Lower leg skin (tissue), 4 donors: ENCODE data around the gene ATP2B2. TPM values are rescaled to one million over a fixed set of nuclear protein-coding genes. Genes with fewer than 3 reads are reported as not detected.

Experiments used
- DNase-seq, 2 donors: peaks; one replicate each; pipeline ENCODE4 v3.0.0-alpha.2; 2019; ENCODE audit warnings: low spot score in 2 of 2
- H3K4me3 ChIP-seq: fragments of 200-600 bp; sonication (generic); 2 replicates; pipeline ENCODE4 v1.5.1; 2017; ENCODE audit warnings: mild to moderate bottlenecking, low read depth; ENCODE audit not compliant: poor library complexity, severe bottlenecking
- POLR2A ChIP-seq, 2 donors: fragments of 450-650 bp; IDR thresholded peaks; one replicate each; pipeline ENCODE4 v1.6.1; 2016 to 2017; ENCODE audit warnings: antibody characterized with exemption in 2 of 2, mild to moderate bottlenecking in 1 of 2, moderate library complexity in 1 of 2
- WGBS, 2 donors: methylation state at CpG; one replicate each; pipeline ENCODE4 v1.1.5; 2018; 5-methylcytosine and 5-hydroxymethylcytosine counted together
- intact Hi-C: fragments of 100-400 bp; cut with DNase I; formaldehyde crosslinking; loops from one replicate; pipeline ENCODE4 v1.15.0; 2023; ENCODE audit warnings: low total_unique reads
- total RNA-seq, 4 donors: library from RNA; depleted of rRNA; stranded (reverse); fragments of >200 nt; gene quantifications; one replicate each; pipeline ENCODE4 v1.1.0, GENCODE V29; 2016
- TF ChIP-seq, protein P1 (sequence below), 3 donors: fragments of 450-650 bp; IDR thresholded peaks; one replicate each; pipeline ENCODE4 v1.5.1; 2016; ENCODE audit warnings: antibody characterized with exemption in 3 of 3, mild to moderate bottlenecking in 3 of 3, moderate library complexity in 2 of 3

ATP2B2 gene
- total RNA-seq, 4 donors from 2014 or later, result 0.12 to 0.45 (median 0.19) TPM; not detected in 1

- 86 to 87% methylated on average over 10 to 14 of the region's 14 CpGs for WGBS, 2 donors
- intact Hi-C loops, result no loop called here
- no peak overlapping the region for H3K4me3 ChIP-seq
- no peak for DNase-seq
- TF ChIP-seq, protein P1, sequence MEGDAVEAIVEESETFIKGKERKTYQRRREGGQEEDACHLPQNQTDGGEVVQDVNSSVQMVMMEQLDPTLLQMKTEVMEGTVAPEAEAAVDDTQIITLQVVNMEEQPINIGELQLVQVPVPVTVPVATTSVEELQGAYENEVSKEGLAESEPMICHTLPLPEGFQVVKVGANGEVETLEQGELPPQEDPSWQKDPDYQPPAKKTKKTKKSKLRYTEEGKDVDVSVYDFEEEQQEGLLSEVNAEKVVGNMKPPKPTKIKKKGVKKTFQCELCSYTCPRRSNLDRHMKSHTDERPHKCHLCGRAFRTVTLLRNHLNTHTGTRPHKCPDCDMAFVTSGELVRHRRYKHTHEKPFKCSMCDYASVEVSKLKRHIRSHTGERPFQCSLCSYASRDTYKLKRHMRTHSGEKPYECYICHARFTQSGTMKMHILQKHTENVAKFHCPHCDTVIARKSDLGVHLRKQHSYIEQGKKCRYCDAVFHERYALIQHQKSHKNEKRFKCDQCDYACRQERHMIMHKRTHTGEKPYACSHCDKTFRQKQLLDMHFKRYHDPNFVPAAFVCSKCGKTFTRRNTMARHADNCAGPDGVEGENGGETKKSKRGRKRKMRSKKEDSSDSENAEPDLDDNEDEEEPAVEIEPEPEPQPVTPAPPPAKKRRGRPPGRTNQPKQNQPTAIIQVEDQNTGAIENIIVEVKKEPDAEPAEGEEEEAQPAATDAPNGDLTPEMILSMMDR (IDR thresholded peaks at IDR 0.05), result no peak
- no peak for TF ChIP-seq POLR2A (IDR thresholded peaks at IDR 0.05)
Observed at GRCh38 chr3:10506696-10507095, 1.3 kb upstream of the ATP2B2 start.

- no peak for DNase-seq
- TF ChIP-seq POLR2A (IDR thresholded peaks at IDR 0.05), result no peak
- TF ChIP-seq, protein P1 (IDR thresholded peaks at IDR 0.05), result no peak
- intact Hi-C loops, result no loop called here
- no peak overlapping the region for H3K4me3 ChIP-seq
- WGBS, 2 donors, result 25 to 33% methylated on average over 14 to 21 of the region's 22 CpGs
Observed at GRCh38 chr3:10505791-10506585, 602 bp upstream of the ATP2B2 start.

DNA sequence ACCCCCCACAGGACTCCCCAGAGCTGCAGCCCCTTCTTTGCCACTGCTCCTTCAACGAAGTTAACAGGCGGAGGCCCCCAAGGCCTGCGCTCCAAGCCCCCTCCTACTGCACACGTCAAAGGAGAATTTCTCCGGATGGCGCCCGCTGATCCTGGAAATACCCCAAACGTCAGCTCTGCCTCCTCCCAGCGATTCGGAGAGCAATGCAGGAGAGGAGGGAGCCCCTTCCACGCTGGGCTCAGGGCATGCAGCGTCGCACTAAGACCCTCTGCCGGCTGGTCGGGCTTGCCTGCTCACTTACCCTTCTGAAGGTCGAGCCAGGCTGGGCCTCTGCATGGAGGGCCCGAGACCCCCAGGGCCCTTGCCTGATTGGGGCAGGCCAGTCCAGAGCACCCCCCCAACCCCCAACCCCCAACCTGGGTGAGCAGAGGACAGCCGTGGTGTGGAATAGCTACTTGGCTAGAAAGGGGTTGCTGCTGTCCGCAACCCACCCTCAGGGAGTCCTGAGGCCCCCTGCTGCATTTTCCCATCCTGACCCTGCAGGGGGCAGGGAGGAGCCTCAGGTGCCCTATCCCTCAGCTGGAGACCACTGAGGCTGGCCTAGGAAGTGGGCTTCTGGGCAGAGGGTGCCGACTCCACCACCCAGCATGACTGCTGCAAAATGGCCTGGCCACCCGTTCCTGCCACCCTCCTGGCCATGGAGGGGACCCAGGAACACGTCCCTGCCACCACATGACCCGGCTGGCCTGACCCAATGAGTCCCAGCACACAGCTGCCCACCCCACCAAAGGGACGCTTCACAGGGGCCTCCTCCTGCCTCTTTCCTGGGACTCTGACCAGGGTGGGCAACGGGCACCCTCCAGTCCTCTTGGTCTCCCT, 976 bp downstream of the ATP2B2 start:
- no peak overlapping the region for H3K4me3 ChIP-seq
- WGBS, 2 donors, result 49 to 56% methylated on average over 22 to 25 of the region's 25 CpGs
- TF ChIP-seq POLR2A (IDR thresholded peaks at IDR 0.05), result no peak
- TF ChIP-seq, protein P1 (IDR thresholded peaks at IDR 0.05), result no peak
- intact Hi-C loops, result no loop called here
- DNase-seq, result no peak

- 54 to 61% methylated on average over 8 to 10 of the region's 15 CpGs for WGBS, 2 donors
- TF ChIP-seq, protein P1 (IDR thresholded peaks at IDR 0.05), result no peak
- TF ChIP-seq POLR2A (IDR thresholded peaks at IDR 0.05), result no peak
- intact Hi-C loops, result no loop called here
- no peak overlapping the region for H3K4me3 ChIP-seq
- no peak for DNase-seq
Observed at GRCh38 chr3:10503217-10503796, 2.1 kb downstream of the ATP2B2 start.

- TF ChIP-seq, protein P1 (IDR thresholded peaks at IDR 0.05), result no peak
- no peak for TF ChIP-seq POLR2A (IDR thresholded peaks at IDR 0.05)
- intact Hi-C loops, result no loop called here
- 74 to 85% methylated on average over 12 of the region's 12 CpGs for WGBS, 2 donors
- DNase-seq, result no peak
- H3K4me3 ChIP-seq, result no peak overlapping the region
Observed at GRCh38 chr3:10502185-10502880, 3.1 kb downstream of the ATP2B2 start.
